T-helper 1 cell treated with Interleukin-12 subunit alpha and Interleukin-12 subunit beta and Interleukin-4 antibody, amounts not matched to agents 30 μg/mL and 1 μg/mL, for 36 hours (primary cell): Measurements from ENCODE around the gene DIS3L2.
"Not testable (repeated sequence)": the region's sequence is repeated elsewhere in the genome, so short reads cannot be mapped to it uniquely, and the experiment has no call there.

ENCODE experiments used
- H3K27ac Mint-ChIP-seq: one replicate; pipeline ENCODE4 v1.8.0; 2021; ENCODE audit warnings: mild to moderate bottlenecking, mixed read lengths
- H3K27me3 Mint-ChIP-seq: one replicate; pipeline ENCODE4 v1.8.0; 2021; ENCODE audit warnings: low read depth, mixed read lengths
- H3K36me3 Mint-ChIP-seq: one replicate; pipeline ENCODE4 v1.8.0; 2021; ENCODE audit warnings: low read depth, mixed read lengths
- H3K4me1 Mint-ChIP-seq: one replicate; pipeline ENCODE4 v1.8.0; 2021; ENCODE audit warnings: low read depth, mixed read lengths
- H3K4me3 Mint-ChIP-seq: one replicate; pipeline ENCODE4 v1.8.0; 2021; ENCODE audit warnings: mild to moderate bottlenecking, moderate library complexity, mixed read lengths
- H3K9me3 Mint-ChIP-seq: one replicate; pipeline ENCODE4 v1.8.0; 2021; ENCODE audit warnings: mixed read lengths

DIS3L2 gene

DNA sequence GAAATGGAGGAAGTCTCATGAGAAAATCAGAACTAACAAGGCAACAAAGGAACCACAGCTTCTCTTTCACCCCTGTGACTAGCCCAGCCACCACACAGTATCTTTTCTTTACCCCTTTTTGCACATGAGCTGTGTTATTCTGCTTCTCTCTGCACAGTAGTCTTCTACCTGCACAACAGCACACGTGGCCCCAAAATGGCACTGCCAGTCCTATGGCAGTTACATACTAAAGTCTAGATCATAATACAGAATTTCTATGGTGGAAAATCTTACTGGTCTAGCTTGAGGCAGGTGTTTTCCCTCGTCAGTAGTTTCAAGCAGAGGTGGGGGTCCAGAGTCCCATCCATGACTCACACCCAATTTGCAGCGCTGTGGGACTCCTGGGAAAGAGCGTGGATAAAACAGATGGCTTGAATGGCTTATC lies 177.7 kb downstream of the DIS3L2 start:
- Mint-ChIP-seq H3K4me3 (no peak overlapping the region), H3K4me1 (peaks cover 14% of the 10 kb centered on the region), H3K27ac (no peak overlapping the region), H3K9me3 (no peaks in the 10 kb centered on the region), H3K27me3 (no peaks in the 10 kb centered on the region), H3K36me3 (no peaks in the 10 kb centered on the region)

DNA sequence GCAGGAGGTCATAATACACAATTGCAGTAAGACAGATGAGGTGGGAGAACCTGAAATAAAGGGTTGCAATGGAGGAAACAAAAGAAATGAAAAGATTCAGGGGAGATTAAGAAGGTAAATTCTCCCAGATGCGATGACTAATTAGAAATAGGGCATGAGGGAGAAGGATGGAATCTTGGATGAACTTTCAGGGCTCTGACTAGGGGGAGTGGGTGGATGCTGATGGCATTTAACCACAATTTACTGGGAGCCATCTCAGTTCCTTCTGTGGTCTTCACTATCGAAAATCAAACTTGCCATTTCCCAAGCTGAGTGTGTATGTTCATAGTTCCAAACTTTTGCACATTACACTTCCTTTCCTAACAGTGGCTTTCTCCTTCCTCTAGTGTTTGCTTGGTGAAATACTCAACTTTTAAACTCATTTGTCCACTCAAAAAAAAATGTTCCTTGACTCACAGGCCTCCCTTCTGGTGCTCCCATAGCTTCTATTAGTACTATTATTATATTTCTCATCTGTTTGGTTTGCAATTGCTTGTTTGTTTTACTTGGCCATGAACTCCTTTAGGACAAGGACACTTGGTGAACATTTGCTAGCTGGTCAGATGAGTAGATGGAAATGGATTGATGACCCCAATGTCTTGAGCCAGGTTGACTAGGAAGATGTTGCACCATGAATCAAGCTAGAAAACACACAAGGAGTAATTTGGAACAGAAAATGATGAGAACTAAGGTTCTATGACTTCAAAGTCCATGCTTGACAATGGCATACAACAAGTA lies 178.5 kb downstream of the DIS3L2 start:
- peaks cover 12% of the 10 kb centered on the region for H3K4me1 Mint-ChIP-seq
- H3K27me3 Mint-ChIP-seq: no peaks in the 10 kb centered on the region
- no peak overlapping the region for H3K27ac Mint-ChIP-seq
- H3K9me3 Mint-ChIP-seq: no peaks in the 10 kb centered on the region
- no peak overlapping the region for H3K4me3 Mint-ChIP-seq
- no peaks in the 10 kb centered on the region for H3K36me3 Mint-ChIP-seq

DNA sequence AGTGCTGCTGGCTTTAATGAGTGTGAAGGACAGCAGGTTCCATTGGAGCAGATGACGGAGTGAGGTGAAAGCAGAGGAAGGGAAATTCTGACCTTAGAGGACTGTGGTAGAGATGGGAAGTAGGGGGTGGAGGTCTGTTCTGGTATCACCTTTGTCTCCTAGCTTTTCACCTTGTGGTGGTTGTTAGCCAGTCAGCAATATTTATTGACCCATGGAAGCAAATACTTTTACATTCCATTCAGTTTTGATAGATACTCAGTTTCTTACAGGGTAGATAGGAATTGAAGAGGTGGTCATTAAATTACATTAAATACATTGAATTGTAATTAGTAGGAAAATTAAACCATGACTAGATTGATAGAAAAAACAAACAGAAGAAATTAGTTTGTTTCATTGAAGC lies 180.1 kb downstream of the DIS3L2 start:
- Mint-ChIP-seq H3K27ac (no peak overlapping the region), H3K27me3 (no peaks in the 10 kb centered on the region), H3K4me1 (peaks cover 11% of the 10 kb centered on the region), H3K36me3 (no peaks in the 10 kb centered on the region), H3K4me3 (no peak overlapping the region), H3K9me3 (no peaks in the 10 kb centered on the region)

DNA sequence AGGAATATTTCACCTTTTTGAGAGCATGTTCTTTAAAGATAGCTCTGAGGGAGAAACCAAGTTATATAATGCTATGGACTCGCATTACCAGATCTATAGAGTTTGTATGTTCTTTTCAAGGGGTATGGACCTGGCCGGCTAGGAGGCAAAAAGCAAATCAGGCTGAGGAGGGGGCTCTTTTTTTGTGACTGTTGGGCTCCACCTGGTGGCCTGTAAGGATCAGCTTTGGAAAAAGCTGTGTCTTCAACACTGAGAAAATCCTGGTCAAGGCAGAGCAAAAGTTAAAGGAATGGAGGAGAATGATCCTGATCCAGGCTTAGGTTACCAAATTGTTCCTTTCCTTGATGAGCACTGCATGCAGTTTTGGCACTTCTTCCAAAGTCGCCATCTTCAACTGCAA lies 180.5 kb downstream of the DIS3L2 start:
- Mint-ChIP-seq H3K27ac (no peak overlapping the region), H3K27me3 (no peaks in the 10 kb centered on the region), H3K9me3 (no peaks in the 10 kb centered on the region)

DNA sequence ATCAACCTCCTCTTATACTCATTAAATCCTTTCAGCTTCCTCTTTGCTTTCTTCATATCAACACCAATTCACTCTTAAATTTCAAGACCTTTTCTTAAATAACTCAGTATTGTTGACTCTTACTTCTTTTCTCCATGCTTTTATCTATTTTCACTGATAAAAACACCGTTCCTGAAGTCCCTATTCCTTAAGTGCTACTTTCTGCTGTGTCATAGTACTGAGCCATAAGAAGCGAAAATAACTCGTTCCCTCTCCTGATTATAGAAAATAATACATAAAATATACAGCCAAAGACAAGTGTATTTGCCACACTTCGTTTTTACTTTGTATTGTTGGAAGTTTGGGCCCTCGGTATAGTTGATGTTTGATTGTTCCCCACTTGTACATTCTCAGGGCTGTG lies 181.0 kb downstream of the DIS3L2 start:
- H3K27ac Mint-ChIP-seq: no peak overlapping the region
- H3K36me3 Mint-ChIP-seq: peaks cover 2% of the 10 kb centered on the region
- no peak overlapping the region for H3K4me3 Mint-ChIP-seq
- peaks cover 11% of the 10 kb centered on the region for H3K4me1 Mint-ChIP-seq
- H3K27me3 Mint-ChIP-seq: no peaks in the 10 kb centered on the region
- no peaks in the 10 kb centered on the region for H3K9me3 Mint-ChIP-seq

More for the DNA sequence above, 180.5 kb downstream of the DIS3L2 start:
- Mint-ChIP-seq H3K4me1 (peaks cover 11% of the 10 kb centered on the region), H3K4me3 (no peak overlapping the region), H3K36me3 (no peaks in the 10 kb centered on the region)

DNA sequence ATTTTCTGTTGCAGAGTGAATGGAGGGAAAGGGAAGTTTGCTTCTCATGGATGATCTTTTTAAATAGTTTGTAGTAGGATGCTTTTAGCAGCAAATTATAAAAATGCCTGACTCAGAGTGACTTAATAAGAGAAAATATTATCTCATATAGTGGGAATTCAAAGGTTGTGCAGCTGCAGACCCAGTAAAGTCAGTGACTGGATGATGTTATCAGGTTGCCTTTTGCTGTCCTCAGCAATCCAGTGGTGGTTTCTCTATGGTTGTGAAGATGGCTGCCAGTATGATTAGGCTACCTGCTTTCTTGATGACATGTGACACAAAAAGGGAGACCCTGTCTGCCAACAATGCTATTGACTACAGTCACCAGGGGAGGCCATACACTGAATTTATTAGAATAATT lies 184.8 kb downstream of the DIS3L2 start:
- H3K9me3 Mint-ChIP-seq: no peaks in the 10 kb centered on the region
- H3K27ac Mint-ChIP-seq: no peak overlapping the region
- no peak overlapping the region for H3K4me3 Mint-ChIP-seq
- H3K4me1 Mint-ChIP-seq: no peaks in the 10 kb centered on the region
- H3K27me3 Mint-ChIP-seq: no peaks in the 10 kb centered on the region
- peaks cover 2% of the 10 kb centered on the region for H3K36me3 Mint-ChIP-seq

DNA sequence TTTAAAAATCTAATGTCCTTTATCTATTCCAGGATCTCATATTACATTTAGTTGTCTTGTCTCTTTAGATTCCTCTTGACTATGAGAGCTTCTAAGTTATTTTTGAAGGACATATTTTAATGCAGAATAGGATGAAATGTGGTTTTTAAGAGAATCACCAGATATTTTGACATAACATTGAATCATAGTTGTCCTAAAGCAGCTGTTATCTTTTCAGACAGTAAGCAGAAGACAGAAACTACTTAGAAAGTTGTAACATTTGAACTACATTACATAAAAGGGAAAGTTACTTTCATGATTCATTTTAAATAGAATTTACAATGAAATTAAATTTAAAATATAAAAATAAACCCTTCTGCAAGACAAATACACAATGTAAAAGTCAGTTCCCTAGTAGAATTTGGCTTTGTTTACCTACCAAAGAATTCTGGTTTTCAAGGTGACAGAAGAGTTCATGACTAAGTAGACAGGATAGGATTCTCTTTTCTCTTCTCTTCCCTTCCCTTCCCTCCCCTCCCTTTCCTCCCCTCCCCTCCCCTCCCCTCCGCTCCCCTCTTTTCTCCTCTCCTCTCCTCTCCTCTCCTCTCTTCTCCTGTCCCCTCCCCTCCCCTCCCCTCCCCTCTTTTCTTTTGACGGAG lies 186.0 kb downstream of the DIS3L2 start:
- no peak overlapping the region for H3K4me3 Mint-ChIP-seq
- no peaks in the 10 kb centered on the region for H3K4me1 Mint-ChIP-seq
- H3K27ac Mint-ChIP-seq: no peak overlapping the region
- H3K9me3 Mint-ChIP-seq: no peaks in the 10 kb centered on the region
- H3K27me3 Mint-ChIP-seq: no peaks in the 10 kb centered on the region
- H3K36me3 Mint-ChIP-seq: peaks cover 2% of the 10 kb centered on the region

DNA sequence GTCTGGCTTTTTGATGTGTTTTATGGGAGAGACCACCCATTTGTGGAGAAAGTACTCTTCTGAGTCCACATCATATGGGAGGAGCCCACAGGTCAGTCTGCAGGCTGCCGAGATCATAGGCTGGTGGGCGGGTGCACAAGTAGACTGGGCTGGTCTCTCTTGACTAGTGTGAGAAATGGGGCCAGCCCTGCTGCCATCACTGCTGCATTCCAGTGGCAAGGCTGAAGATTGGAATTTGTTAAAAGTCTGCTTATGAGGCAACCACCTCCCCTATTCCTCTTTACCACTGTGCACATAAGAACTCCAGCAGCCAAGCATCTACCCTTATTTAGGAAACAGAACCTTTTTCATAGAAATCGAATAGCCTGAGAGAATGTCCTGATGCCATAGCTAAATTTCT lies 200.7 kb downstream of the DIS3L2 start:
- peaks cover 8% of the 10 kb centered on the region for H3K36me3 Mint-ChIP-seq
- no peaks in the 10 kb centered on the region for H3K9me3 Mint-ChIP-seq
- no peak overlapping the region for H3K27ac Mint-ChIP-seq
- no peaks in the 10 kb centered on the region for H3K27me3 Mint-ChIP-seq
- H3K4me1 Mint-ChIP-seq: no peaks in the 10 kb centered on the region
- no peak overlapping the region for H3K4me3 Mint-ChIP-seq

DNA sequence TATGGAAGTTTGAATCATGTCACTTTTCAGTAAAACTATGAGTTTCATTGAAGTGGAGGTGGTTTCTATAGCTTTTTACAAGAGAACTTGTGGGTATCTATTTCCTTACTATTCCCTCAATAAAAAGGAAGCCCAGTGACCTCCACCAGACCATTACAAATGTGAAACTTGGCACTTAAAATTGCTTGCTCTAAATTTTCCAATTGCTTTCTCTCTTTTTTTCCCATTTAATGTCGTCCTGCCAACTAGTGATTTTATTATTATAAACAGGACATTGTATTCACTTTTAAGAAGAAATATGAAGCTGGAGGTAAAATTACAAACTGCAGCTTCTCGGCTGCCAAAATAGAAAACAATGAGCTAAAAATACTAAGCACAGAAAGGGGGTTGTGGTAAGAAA lies 208.9 kb downstream of the DIS3L2 start:
- no peaks in the 10 kb centered on the region for H3K27me3 Mint-ChIP-seq
- H3K4me1 Mint-ChIP-seq: peaks cover 2% of the 10 kb centered on the region
- no peak overlapping the region for H3K4me3 Mint-ChIP-seq
- no peaks in the 10 kb centered on the region for H3K36me3 Mint-ChIP-seq
- no peak overlapping the region for H3K27ac Mint-ChIP-seq
- no peaks in the 10 kb centered on the region for H3K9me3 Mint-ChIP-seq

DNA sequence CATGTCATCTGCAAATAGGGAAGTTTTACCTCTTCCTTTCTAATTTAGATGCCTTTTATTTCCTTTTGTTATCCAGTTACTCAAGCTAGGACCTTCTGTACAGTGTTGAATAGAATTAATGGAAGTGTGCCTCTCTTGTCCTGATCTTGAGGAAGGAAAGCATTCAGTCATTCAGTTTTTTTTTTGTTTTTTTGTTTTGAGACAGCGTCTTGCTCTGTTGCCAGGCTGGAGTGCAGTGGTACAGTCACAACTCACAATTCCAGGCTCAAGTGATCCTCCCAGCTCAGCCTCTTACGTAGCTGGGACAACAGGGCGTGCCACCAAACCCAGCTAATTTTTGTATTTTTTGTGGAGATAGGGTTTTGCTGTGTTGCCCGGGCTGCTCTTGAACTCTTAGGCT lies 213.1 kb downstream of the DIS3L2 start:
- Mint-ChIP-seq H3K4me1 (peaks cover 2% of the 10 kb centered on the region), H3K9me3 (peaks cover 5% of the 10 kb centered on the region), H3K36me3 (no peaks in the 10 kb centered on the region), H3K27ac (no peak overlapping the region), H3K4me3 (no peak overlapping the region), H3K27me3 (no peaks in the 10 kb centered on the region)

DNA sequence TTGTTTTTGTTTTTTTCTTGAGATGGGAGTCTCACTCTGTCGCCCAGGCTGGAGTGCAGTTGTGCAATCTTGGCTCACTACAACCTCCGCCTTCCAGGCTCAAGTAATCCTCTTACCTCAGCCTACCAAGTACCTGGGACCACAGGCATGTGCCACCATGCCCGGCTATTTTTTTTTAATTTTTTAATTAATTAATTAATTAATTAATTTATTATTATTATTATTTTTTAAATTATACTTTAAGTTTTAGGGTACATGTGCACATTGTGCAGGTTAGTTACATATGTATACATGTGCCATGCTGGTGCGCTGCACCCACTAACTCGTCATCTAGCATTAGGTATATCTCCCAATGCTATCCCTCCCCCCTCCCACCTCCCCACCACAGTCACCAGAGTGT lies 215.1 kb downstream of the DIS3L2 start:
- not testable (repeated sequence) for H3K36me3 Mint-ChIP-seq, H3K4me1 Mint-ChIP-seq, H3K9me3 Mint-ChIP-seq, H3K4me3 Mint-ChIP-seq, H3K27ac Mint-ChIP-seq, H3K27me3 Mint-ChIP-seq

DNA sequence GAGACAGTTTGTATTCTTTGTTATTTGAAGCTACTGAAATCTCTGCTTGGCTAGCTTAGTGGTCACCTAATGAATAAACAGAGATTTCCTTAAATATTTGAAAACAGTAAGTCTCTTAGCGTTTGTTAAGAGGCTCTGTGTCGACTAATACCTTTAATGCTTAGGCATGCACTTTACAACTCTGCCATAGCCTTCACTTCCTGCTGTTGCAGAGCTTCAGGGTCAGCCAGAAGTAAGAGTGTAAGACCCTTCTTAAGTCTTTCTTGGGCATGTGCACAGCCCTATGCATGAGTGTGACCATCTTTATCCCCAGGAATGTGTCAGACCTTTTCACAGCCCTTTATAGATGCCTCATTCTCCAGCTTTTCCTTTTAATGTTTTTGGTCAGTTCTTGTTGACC lies 221.8 kb downstream of the DIS3L2 start:
- H3K36me3 Mint-ChIP-seq: peaks cover 7% of the 10 kb centered on the region
- H3K4me1 Mint-ChIP-seq: no peaks in the 10 kb centered on the region
- no peak overlapping the region for H3K27ac Mint-ChIP-seq
- H3K27me3 Mint-ChIP-seq: no peaks in the 10 kb centered on the region
- no peak overlapping the region for H3K4me3 Mint-ChIP-seq
- peaks cover 12% of the 10 kb centered on the region for H3K9me3 Mint-ChIP-seq

DNA sequence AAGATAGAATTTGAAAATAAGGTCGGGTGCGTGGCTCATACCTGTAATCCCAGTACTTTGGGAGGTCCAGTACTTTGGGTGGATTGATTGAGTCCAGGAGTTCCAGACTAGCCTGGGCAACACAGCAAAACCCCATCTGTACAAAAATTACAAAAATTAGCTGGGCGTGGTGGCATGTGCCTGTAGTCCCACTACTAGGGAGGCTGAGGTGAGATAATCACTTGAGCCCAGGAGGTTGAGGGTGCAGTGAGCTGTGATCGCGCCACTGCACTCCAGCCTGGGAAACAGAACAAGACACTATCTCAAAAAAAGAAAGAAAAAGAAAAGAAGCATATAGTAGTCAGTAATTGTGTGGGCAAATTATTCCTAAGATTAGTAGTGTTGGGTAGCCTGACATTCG lies 222.8 kb downstream of the DIS3L2 start:
- no peak overlapping the region for H3K27ac Mint-ChIP-seq
- H3K4me1 Mint-ChIP-seq: no peaks in the 10 kb centered on the region

DNA sequence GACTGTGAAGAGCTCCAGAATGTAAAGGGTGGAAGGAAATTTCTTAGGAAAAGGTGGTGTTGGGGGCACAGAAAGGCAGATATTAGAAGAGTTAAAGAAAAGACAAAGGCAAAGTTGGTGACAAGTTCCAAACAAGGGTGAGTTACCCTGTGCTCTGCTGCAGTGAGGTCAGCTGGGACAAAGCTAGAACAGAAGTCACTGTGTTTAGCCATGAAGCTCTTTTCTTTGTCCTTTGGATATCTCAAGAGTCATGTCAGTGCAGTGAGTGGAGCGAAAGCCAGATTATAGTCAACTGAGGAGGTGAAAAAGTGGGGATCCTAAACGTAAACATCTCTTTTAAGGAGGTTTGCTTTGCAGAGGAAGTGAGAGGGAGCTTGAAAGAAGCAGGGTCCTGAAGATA lies 229.3 kb downstream of the DIS3L2 start:
- Mint-ChIP-seq H3K9me3 (peaks cover 5% of the 10 kb centered on the region), H3K4me3 (no peak overlapping the region), H3K4me1 (no peaks in the 10 kb centered on the region), H3K36me3 (peaks cover 4% of the 10 kb centered on the region), H3K27me3 (no peaks in the 10 kb centered on the region), H3K27ac (no peak overlapping the region)

More for the DNA sequence above, 222.8 kb downstream of the DIS3L2 start:
- H3K36me3 Mint-ChIP-seq: peaks cover 7% of the 10 kb centered on the region
- H3K9me3 Mint-ChIP-seq: peaks cover 12% of the 10 kb centered on the region
- no peaks in the 10 kb centered on the region for H3K27me3 Mint-ChIP-seq
- no peak overlapping the region for H3K4me3 Mint-ChIP-seq

DNA sequence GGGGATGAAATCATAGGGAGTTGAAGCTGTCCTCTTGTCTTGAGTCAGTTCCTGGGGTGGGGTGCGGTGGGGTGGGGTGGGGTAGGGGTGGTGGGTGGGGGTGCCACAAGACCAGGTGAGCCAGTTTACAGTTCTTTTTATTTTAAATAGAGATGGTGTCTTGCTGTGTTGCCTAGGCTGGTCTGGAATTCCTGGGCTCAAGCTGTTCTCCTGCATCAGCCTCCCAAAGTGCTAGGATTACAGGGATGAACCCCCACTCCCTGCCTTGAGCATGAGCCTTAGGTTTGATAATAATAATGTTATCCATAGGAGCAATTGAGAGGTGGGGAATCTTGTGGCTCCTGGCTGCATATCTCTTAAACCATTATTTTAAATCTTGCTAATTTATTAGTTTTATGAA lies 234.0 kb downstream of the DIS3L2 start:
- H3K36me3 Mint-ChIP-seq: peaks cover 4% of the 10 kb centered on the region
- H3K4me1 Mint-ChIP-seq: no peaks in the 10 kb centered on the region
- no peak overlapping the region for H3K4me3 Mint-ChIP-seq
- H3K9me3 Mint-ChIP-seq: peaks cover 5% of the 10 kb centered on the region
- H3K27ac Mint-ChIP-seq: no peak overlapping the region
- H3K27me3 Mint-ChIP-seq: no peaks in the 10 kb centered on the region
